PC-3 (cell line): Measurements from ENCODE around the gene INKA2. TPM values are rescaled to one million over a fixed set of nuclear protein-coding genes. Genes with fewer than 3 reads are reported as not detected.

Source experiments
- ATAC-seq: fragments of 200-7000 bp; cut with Tn5 transposase; 2 replicates; pipeline ENCODE4 v1.9.1; 2020; ENCODE audit warnings: mild to moderate bottlenecking, moderate library complexity
- BruUV-seq: library from RNA; stranded (reverse); fragments of 400-500 nt; replicated peaks from 2 replicates; lab custom pipeline; 2021; lab: Mats Ljungman, UMichigan
- CTCF ChIA-PET: fragments of 300-600 bp; sonication (Branson Sonifier 250); formaldehyde crosslinking; loops from one replicate; lab custom pipeline; 2022; ENCODE audit warnings: antibody characterized with exemption; lab: Charles Lee
- POLR2A ChIA-PET: fragments of 300-600 bp; sonication (Branson Sonifier 250); formaldehyde crosslinking; loops from one replicate; lab custom pipeline; 2022; ENCODE audit warnings: antibody characterized with exemption; ENCODE audit not compliant: unreplicated experiment; lab: Charles Lee
- DNase-seq: peaks from one replicate; pipeline ENCODE4 v3.0.0-alpha.2; 2015
- H2AFZ ChIP-seq: fragments of 300-600 bp; sonication (generic); 2 replicates; pipeline ENCODE4 v1.6.0; 2016; ENCODE audit warnings: antibody characterized with exemption, low read length
- H3F3A ChIP-seq: fragments of 300-600 bp; sonication (generic); one replicate; pipeline ENCODE4 v1.6.0; 2017; ENCODE audit warnings: antibody characterized with exemption, low read length, control low read depth, mild to moderate bottlenecking; ENCODE audit not compliant: unreplicated experiment
- H3K27ac ChIP-seq: fragments of 300-600 bp; sonication (generic); 2 replicates; pipeline ENCODE4 v1.5.1; 2016; ENCODE audit warnings: mild to moderate bottlenecking, low read length
- H3K27me3 ChIP-seq: fragments of 300-600 bp; sonication (generic); 2 replicates; pipeline ENCODE4 v1.6.1; 2016; ENCODE audit warnings: low read length, mixed read lengths
- H3K36me3 ChIP-seq: fragments of 300-600 bp; sonication (generic); 2 replicates; pipeline ENCODE4 v1.6.1; 2016; ENCODE audit warnings: low read depth, mixed run types, low read length, mixed read lengths
- H3K4me1 ChIP-seq: fragments of 300-600 bp; sonication (generic); 2 replicates; pipeline ENCODE4 v1.5.1; 2016; ENCODE audit warnings: low read length; ENCODE audit not compliant: insufficient read depth
- H3K4me2 ChIP-seq: fragments of 300-600 bp; sonication (generic); 2 replicates; pipeline ENCODE4 v1.6.0; 2016; ENCODE audit warnings: low read length
- H3K4me3 ChIP-seq: fragments of 300-600 bp; sonication (generic); 2 replicates; pipeline ENCODE4 v1.5.1; 2016; ENCODE audit warnings: mild to moderate bottlenecking, low read length, mixed read lengths
- H3K79me2 ChIP-seq: fragments of 300-600 bp; sonication (generic); 2 replicates; pipeline ENCODE4 v1.6.1; 2017; ENCODE audit warnings: low read length, mixed read lengths
- H3K9ac ChIP-seq: fragments of 300-600 bp; sonication (generic); 2 replicates; pipeline ENCODE4 v1.6.0; 2016; ENCODE audit warnings: mild to moderate bottlenecking, low read length
- H3K9me2 ChIP-seq: fragments of 300-600 bp; sonication (generic); replicated peaks from 2 replicates; pipeline ENCODE4 v1.6.1; 2016; ENCODE audit warnings: mixed run types, low read length, mixed read lengths
- H3K9me3 ChIP-seq: fragments of 300-600 bp; sonication (generic); 2 replicates; pipeline ENCODE4 v1.6.1; 2016; ENCODE audit warnings: low read length, mixed read lengths
- H4K20me1 ChIP-seq: fragments of 300-600 bp; sonication (generic); 2 replicates; pipeline ENCODE4 v1.6.1; 2016; ENCODE audit warnings: low read length, mixed read lengths
- CTCF ChIP-seq: fragments of 300-600 bp; sonication (generic); conservative IDR thresholded peaks from 2 replicates; pipeline ENCODE4 v1.5.1; 2017; ENCODE audit warnings: antibody characterized with exemption, low read depth, mild to moderate bottlenecking, low read length
- EZH2 ChIP-seq: fragments of 300-600 bp; sonication (generic); IDR thresholded peaks from one replicate; pipeline ENCODE4 v1.6.1; 2017; ENCODE audit warnings: antibody characterized with exemption, mild to moderate bottlenecking, low read length; ENCODE audit not compliant: unreplicated experiment
- EZH2phosphoT487 ChIP-seq: fragments of 300-600 bp; sonication (generic); IDR thresholded peaks from 2 replicates; pipeline ENCODE4 v1.6.1; 2018; ENCODE audit warnings: mild to moderate bottlenecking, antibody characterized with exemption, low read length, borderline replicate concordance
- intact Hi-C: fragments of 100-400 bp; cut with micrococcal nuclease; formaldehyde crosslinking; loops from 2 replicates; pipeline ENCODE4 v1.9.0; 2023
- total RNA-seq: library from RNA; depleted of rRNA; stranded (reverse); fragments of >200 nt; gene quantifications from 2 replicates; pipeline ENCODE4 v1.2.3, GENCODE V29; 2014

The INKA2 gene
- total RNA-seq, 1 experiment from 2014 or later = 0.11 TPM

- ATAC-seq (no peak), DNase-seq (no peak)
- Histone ChIP-seq H3K79me2 (no peaks in the 10 kb centered on the region), H4K20me1 (no peaks in the 10 kb centered on the region), H2AFZ (no peak overlapping the region), H3K36me3 (no peaks in the 10 kb centered on the region), H3K4me3 (no peak overlapping the region), H3K4me2 (no peak overlapping the region), H3K27me3 (no peaks in the 10 kb centered on the region), H3K9me2 (no peaks in the 10 kb centered on the region), H3K4me1 (peaks cover 5% of the 10 kb centered on the region; the same call in 1 of the 2 replicates), H3K9me3 (no peaks in the 10 kb centered on the region), H3F3A (no peaks in the 10 kb centered on the region), H3K9ac (no peak overlapping the region), H3K27ac (no peak overlapping the region)
- BruUV-seq = no TSS peak
- intact Hi-C loops = no loop called here
- TF ChIP-seq EZH2phosphoT487 = no peak
- TF ChIP-seq EZH2 = no peak
- no peak for TF ChIP-seq CTCF
- ChIA-PET CTCF (interaction anchor here (0.6 kb wide), 1 partner anchor 53 kb away, joined by 4 read pairs; no protein-coding TSS in a partner anchor), POLR2A (interaction anchor here (0.5 kb wide), 1 partner anchor 317 kb away, joined by 3 read pairs; no protein-coding TSS in a partner anchor)
These were observed 22.9 kb downstream of the INKA2 start for GRCh38 chr1:111716333-111716732.

- H3K9ac ChIP-seq = no peak overlapping the region
- H3K4me1 ChIP-seq = peaks cover 3% of the 10 kb centered on the region
- no peaks in the 10 kb centered on the region for H4K20me1 ChIP-seq
- H3K4me2 ChIP-seq = no peak overlapping the region
- no peak overlapping the region for H2AFZ ChIP-seq
- H3K9me3 ChIP-seq = no peaks in the 10 kb centered on the region
- TF ChIP-seq EZH2 (no peak), EZH2phosphoT487 (no peak), CTCF (no peak)
- H3F3A ChIP-seq = no peaks in the 10 kb centered on the region
- no peaks in the 10 kb centered on the region for H3K27me3 ChIP-seq
- no TSS peak for BruUV-seq
- H3K79me2 ChIP-seq = no peaks in the 10 kb centered on the region
- no peak overlapping the region for H3K27ac ChIP-seq
- H3K9me2 ChIP-seq = no peaks in the 10 kb centered on the region
- CTCF ChIA-PET = no interaction called here
- intact Hi-C loops = no loop called here
- H3K36me3 ChIP-seq = 0 out of 2 replicates have a peak, but pooled peaks cover 3% of the 10 kb centered on the region
- POLR2A ChIA-PET = no interaction called here
- H3K4me3 ChIP-seq = no peak overlapping the region
- DNase-seq (no peak), ATAC-seq (no peak)
These were observed 29.2 kb downstream of the INKA2 start for GRCh38 chr1:111709986-111710385.

- no peaks in the 10 kb centered on the region for H3F3A ChIP-seq
- H3K79me2 ChIP-seq = no peaks in the 10 kb centered on the region
- 0 out of 2 replicates have a peak, but pooled peaks cover 3% of the 10 kb centered on the region for H3K36me3 ChIP-seq
- peaks cover 16% of the 10 kb centered on the region for H3K4me1 ChIP-seq
- H3K27ac ChIP-seq = no peak overlapping the region
- intact Hi-C loops = no loop called here
- H3K9me3 ChIP-seq = no peaks in the 10 kb centered on the region
- H3K9me2 ChIP-seq = no peaks in the 10 kb centered on the region
- ATAC-seq (no peak), DNase-seq (no peak)
- TF ChIP-seq CTCF (no peak), EZH2phosphoT487 (no peak), EZH2 (no peak)
- no peak overlapping the region for H3K4me2 ChIP-seq
- H3K27me3 ChIP-seq = no peaks in the 10 kb centered on the region
- H4K20me1 ChIP-seq = no peaks in the 10 kb centered on the region
- no peak overlapping the region for H3K9ac ChIP-seq
- no peak overlapping the region for H2AFZ ChIP-seq
- BruUV-seq = no TSS peak
- CTCF ChIA-PET = interaction anchor here (0.6 kb wide), 1 partner anchor 350 kb away, joined by 4 read pairs; no protein-coding TSS in a partner anchor
- H3K4me3 ChIP-seq = no peak overlapping the region
- POLR2A ChIA-PET = no interaction called here
These were observed 31.3 kb downstream of the INKA2 start for GRCh38 chr1:111707906-111708305.
